B cell (primary cell): ENCODE results near the gene CCDC8. TPM values are rescaled to one million over a fixed set of nuclear protein-coding genes. Genes with fewer than 3 reads are reported as not detected.

Experiments
- ATAC-seq: fragments of 200-7000 bp; cut with Tn5 transposase; one replicate; pipeline ENCODE4 v1.10.0; 2021; ENCODE audit warnings: low read depth, mild to moderate bottlenecking, moderate number of reproducible peaks, moderate library complexity
- CTCF ChIA-PET: fragments of 350-600 bp; sonication (Branson Sonifier 250); formaldehyde crosslinking; loops from one replicate; lab custom pipeline; 2021; ENCODE audit warnings: antibody characterized with exemption, inconsistent platforms; lab: Charles Lee
- POLR2A ChIA-PET: fragments of 350-600 bp; sonication (Branson Sonifier 250); formaldehyde crosslinking; loops from one replicate; lab custom pipeline; 2021; ENCODE audit warnings: antibody characterized with exemption; lab: Charles Lee
- DNase-seq: peaks from one replicate; pipeline ENCODE4 v3.0.0; 2013
- H2AFZ ChIP-seq: 2 replicates; pipeline ENCODE4 v1.6.1; 2012; ENCODE audit warnings: mild to moderate bottlenecking, low read depth, low read length; ENCODE audit not compliant: insufficient read depth, poor library complexity, severe bottlenecking
- H3K27ac ChIP-seq, 2 donors: 1 replicate in 1 of 2; 2 replicates in 1 of 2; pipeline ENCODE4 v1.5.1; 2012 to 2013; ENCODE audit warnings: low read length in 2 of 2, mild to moderate bottlenecking in 2 of 2, moderate library complexity in 1 of 2
- H3K27me3 ChIP-seq, 4 experiments: fragments of 200-600 bp in 1 of 4; sonication (generic) in 1 of 4; replicated peaks in 1 of 4; 1 replicate in 2 of 4; 2 replicates in 2 of 4; pipeline versions ENCODE4 v1.6.1 to v1.7.0; 2013 to 2016; ENCODE audit warnings: low read length in 3 of 4, mild to moderate bottlenecking in 2 of 4, mixed read lengths in 1 of 4, moderate library complexity in 1 of 4; ENCODE audit not compliant: insufficient read depth in 4 of 4, control insufficient read depth in 3 of 4; ENCODE audit errors: control extremely low read depth in 1 of 4
- H3K36me3 ChIP-seq, 2 experiments: replicated peaks in 1 of 2; 1 replicate in 1 of 2; 2 replicates in 1 of 2; pipeline versions ENCODE4 v1.6.1 to v1.7.1; 2013; ENCODE audit warnings: low read length in 1 of 2; ENCODE audit not compliant: insufficient read depth in 2 of 2, control insufficient read depth in 1 of 2; ENCODE audit errors: control extremely low read depth in 1 of 2, extremely low read depth in 1 of 2
- H3K4me1 ChIP-seq, 2 donors: fragments of 200-600 bp in 1 of 2; sonication (generic) in 1 of 2; 1 replicate in 1 of 2; 2 replicates in 1 of 2; pipeline versions ENCODE4 v1.5.1 to v1.6.1; 2013 to 2017; ENCODE audit warnings: low read length in 2 of 2; ENCODE audit not compliant: control insufficient read depth in 2 of 2, insufficient read depth in 2 of 2
- H3K4me2 ChIP-seq: replicated peaks from 2 replicates; pipeline ENCODE3; 2012; ENCODE audit warnings: mild to moderate bottlenecking, low read depth, low read length; ENCODE audit not compliant: poor library complexity, severe bottlenecking
- H3K4me3 ChIP-seq, 5 experiments: fragments of 200-600 bp in 1 of 5; sonication (generic) in 1 of 5; 1 replicate in 3 of 5; 2 replicates in 2 of 5; pipeline versions ENCODE4 v1.5.1 to v1.7.0; 2011 to 2016; ENCODE audit warnings: low read length in 4 of 5, mild to moderate bottlenecking in 4 of 5, low read depth in 2 of 5, control low read depth in 1 of 5, moderate library complexity in 1 of 5; ENCODE audit not compliant: insufficient read depth in 1 of 5; ENCODE audit errors: control extremely low read depth in 1 of 5, extremely low read depth in 1 of 5
- H3K79me2 ChIP-seq: fragments of 200-600 bp; sonication (generic); one replicate; pipeline ENCODE4 v1.6.0; 2016; ENCODE audit warnings: low read length; ENCODE audit not compliant: control insufficient read depth, insufficient read depth
- H3K9ac ChIP-seq: fragments of 200-600 bp; sonication (generic); 2 replicates; pipeline ENCODE4 v1.6.1; 2017; ENCODE audit warnings: mild to moderate bottlenecking, low read length, moderate library complexity
- H3K9me3 ChIP-seq, 3 donors: one replicate each; pipeline versions ENCODE4 v1.6.1 to v1.7.1; 2013; ENCODE audit warnings: low read length in 2 of 3; ENCODE audit not compliant: control insufficient read depth in 2 of 3, insufficient read depth in 1 of 3; ENCODE audit errors: control extremely low read depth in 1 of 3
- H4K20me1 ChIP-seq: 2 replicates; pipeline ENCODE4 v1.6.0; 2012; ENCODE audit warnings: mild to moderate bottlenecking, low read length; ENCODE audit not compliant: insufficient read depth, control insufficient read depth, poor library complexity, severe bottlenecking
- H3K27ac Mint-ChIP-seq: one replicate; pipeline ENCODE4 v1.8.0; 2021; ENCODE audit warnings: mixed read lengths
- H3K27me3 Mint-ChIP-seq: one replicate; pipeline ENCODE4 v1.8.0; 2021; ENCODE audit warnings: mixed read lengths
- H3K4me1 Mint-ChIP-seq: one replicate; pipeline ENCODE4 v1.8.0; 2021; ENCODE audit warnings: mixed read lengths
- H3K4me3 Mint-ChIP-seq: one replicate; pipeline ENCODE4 v1.8.0; 2021; ENCODE audit warnings: mixed read lengths
- H3K9me3 Mint-ChIP-seq: one replicate; pipeline ENCODE4 v1.8.0; 2022; ENCODE audit warnings: mixed read lengths; ENCODE audit not compliant: insufficient read depth
- EZH2 ChIP-seq: IDR thresholded peaks from 2 replicates; pipeline ENCODE4 v1.6.1; 2012; ENCODE audit warnings: borderline replicate concordance, low read depth, mild to moderate bottlenecking, moderate library complexity, low read length; ENCODE audit not compliant: insufficient read depth, poor library complexity, severe bottlenecking
- WGBS: methylation state at CpG from one replicate; pipeline ENCODE4 v1.1.5; 2013; ENCODE audit warnings: missing lambda C conversion rate; ENCODE audit not compliant: insufficient coverage; 5-methylcytosine and 5-hydroxymethylcytosine counted together
- intact Hi-C: fragments of 100-400 bp; cut with micrococcal nuclease; formaldehyde crosslinking; loops from one replicate; pipeline ENCODE4 v1.10.0; 2022
- polyA plus RNA-seq: library from polyadenylated mRNA; depleted of rRNA; stranded (reverse); fragments of >200 nt; gene quantifications from 2 replicates; pipeline ENCODE4 v1.2.3, GENCODE V29; 2012
- total RNA-seq, 2 donors: library from RNA; stranded (reverse); fragments of 120-200 nt in 1 of 2; gene quantifications; 1 replicate in 1 of 2; 2 replicates in 1 of 2; pipeline versions ENCODE4 v1.2.3 to v1.2.4, GENCODE V29; 2013 to 2022
- TF ChIP-seq, protein P1 (sequence below): fragments of 200-600 bp; IDR thresholded peaks from one replicate; pipeline ENCODE4 v1.8.0; 2022; ENCODE audit warnings: antibody characterized with exemption, mild to moderate bottlenecking

CCDC8 gene
- total and polyA plus RNA-seq, 2 donors (not counting 1 experiment from before 2014, with no cell fraction given), result not detected

DNA sequence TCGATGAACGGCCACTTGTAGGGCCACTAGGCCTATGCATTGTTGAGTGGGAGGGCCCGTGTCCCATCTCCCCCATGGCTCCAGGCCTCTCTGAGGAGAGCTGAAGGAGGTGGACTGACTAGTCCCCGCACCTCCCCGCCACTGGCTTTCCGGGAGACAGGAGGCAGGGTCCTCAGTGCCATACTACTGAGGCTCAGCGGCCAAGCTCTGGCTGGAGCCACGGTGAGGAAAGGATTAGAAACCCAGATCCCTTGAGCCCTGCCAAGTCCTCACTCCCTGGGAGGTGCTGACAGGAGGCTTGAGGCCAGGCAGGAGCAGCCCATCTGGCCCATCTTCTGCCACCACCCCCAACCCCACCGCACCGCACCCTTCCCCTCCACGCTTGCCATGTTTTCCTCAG is 29.0 kb downstream of the CCDC8 start:
- Mint-ChIP-seq H3K9me3 (no peaks in the 10 kb centered on the region), H3K4me3 (no peak overlapping the region), H3K4me1 (peaks cover 4% of the 10 kb centered on the region), H3K27me3 (no peaks in the 10 kb centered on the region), H3K27ac (no peak overlapping the region)
- TF ChIP-seq EZH2, result no peak
- TF ChIP-seq, protein P1, sequence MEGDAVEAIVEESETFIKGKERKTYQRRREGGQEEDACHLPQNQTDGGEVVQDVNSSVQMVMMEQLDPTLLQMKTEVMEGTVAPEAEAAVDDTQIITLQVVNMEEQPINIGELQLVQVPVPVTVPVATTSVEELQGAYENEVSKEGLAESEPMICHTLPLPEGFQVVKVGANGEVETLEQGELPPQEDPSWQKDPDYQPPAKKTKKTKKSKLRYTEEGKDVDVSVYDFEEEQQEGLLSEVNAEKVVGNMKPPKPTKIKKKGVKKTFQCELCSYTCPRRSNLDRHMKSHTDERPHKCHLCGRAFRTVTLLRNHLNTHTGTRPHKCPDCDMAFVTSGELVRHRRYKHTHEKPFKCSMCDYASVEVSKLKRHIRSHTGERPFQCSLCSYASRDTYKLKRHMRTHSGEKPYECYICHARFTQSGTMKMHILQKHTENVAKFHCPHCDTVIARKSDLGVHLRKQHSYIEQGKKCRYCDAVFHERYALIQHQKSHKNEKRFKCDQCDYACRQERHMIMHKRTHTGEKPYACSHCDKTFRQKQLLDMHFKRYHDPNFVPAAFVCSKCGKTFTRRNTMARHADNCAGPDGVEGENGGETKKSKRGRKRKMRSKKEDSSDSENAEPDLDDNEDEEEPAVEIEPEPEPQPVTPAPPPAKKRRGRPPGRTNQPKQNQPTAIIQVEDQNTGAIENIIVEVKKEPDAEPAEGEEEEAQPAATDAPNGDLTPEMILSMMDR, result no peak
- 98% methylated on average over 8 of the region's 11 CpGs for WGBS
- ATAC-seq (no peak), DNase-seq (no peak)
- Histone ChIP-seq H3K79me2 (peaks cover 9% of the 10 kb centered on the region), H3K4me2 (no peak overlapping the region), H4K20me1 (peaks cover 1% of the 10 kb centered on the region), H3K27ac (no peak overlapping the region), H2AFZ (no peak overlapping the region), H3K36me3 (peaks cover 0 to 72% of the 10 kb centered on the region in 2 experiments), H3K4me1 (no peaks in the 10 kb centered on the region), H3K9me3 (no peaks in the 10 kb centered on the region), H3K27me3 (no peaks in the 10 kb centered on the region), H3K4me3 (no peak overlapping the region), H3K9ac (no peak overlapping the region)
- CTCF ChIA-PET, result no interaction called here
- POLR2A ChIA-PET, result no interaction called here
- intact Hi-C loops, result no loop called here

DNA sequence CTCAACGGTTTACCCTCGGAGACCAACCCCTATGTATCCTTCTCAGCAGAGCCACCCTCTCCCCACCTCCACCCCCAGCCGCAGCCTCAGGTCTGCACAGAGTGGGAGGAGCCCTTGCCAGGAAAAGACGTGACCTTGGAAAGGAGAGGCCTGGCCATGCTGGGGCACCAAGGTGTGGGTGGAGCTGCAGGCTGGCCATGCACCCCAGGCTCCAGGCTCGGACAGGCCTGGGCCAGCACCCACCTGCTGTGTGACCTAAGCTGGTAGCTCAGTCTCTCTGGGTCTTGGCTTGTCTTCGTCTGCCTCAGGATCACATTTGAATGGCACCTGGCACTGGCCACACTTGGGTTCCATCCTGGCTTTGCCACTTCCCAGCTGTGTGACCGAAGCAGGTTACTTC is 29.5 kb downstream of the CCDC8 start:
- no peaks in the 10 kb centered on the region for H3K9me3 Mint-ChIP-seq
- no peak overlapping the region for H3K4me3 Mint-ChIP-seq
- H3K27ac ChIP-seq, result no peak overlapping the region
- H3K4me1 ChIP-seq, result no peaks in the 10 kb centered on the region
- H3K4me3 ChIP-seq, result no peak overlapping the region
- no peaks in the 10 kb centered on the region for H3K27me3 Mint-ChIP-seq
- H2AFZ ChIP-seq, result no peak overlapping the region
- no peak for TF ChIP-seq EZH2
- TF ChIP-seq, protein P1, result no peak
- peaks cover 0 to 76% of the 10 kb centered on the region in 2 experiments for H3K36me3 ChIP-seq
- CTCF ChIA-PET, result interaction anchor here (0.6 kb wide), 1 partner anchor 66 kb away, joined by 3 read pairs; no protein-coding TSS in a partner anchor
- POLR2A ChIA-PET, result no interaction called here
- intact Hi-C loops, result no loop called here
- no peak for ATAC-seq
- DNase-seq, result no peak
- peaks cover 3% of the 10 kb centered on the region for H4K20me1 ChIP-seq
- no peak overlapping the region for H3K27ac Mint-ChIP-seq
- peaks cover 9% of the 10 kb centered on the region for H3K79me2 ChIP-seq
- H3K4me2 ChIP-seq, result no peak overlapping the region
- no peak overlapping the region for H3K9ac ChIP-seq
- no peaks in the 10 kb centered on the region for H3K27me3 ChIP-seq
- H3K4me1 Mint-ChIP-seq, result peaks cover 5% of the 10 kb centered on the region
- H3K9me3 ChIP-seq, result no peaks in the 10 kb centered on the region
- 97% methylated on average over 6 of the region's 7 CpGs for WGBS
